B cell (primary cell): ENCODE measurements around the gene SNX24. TPM values are rescaled to one million over a fixed set of nuclear protein-coding genes. Genes with fewer than 3 reads are reported as not detected.

Source experiments
- ATAC-seq: fragments of 200-7000 bp; cut with Tn5 transposase; one replicate; pipeline ENCODE4 v1.10.0; 2021; ENCODE audit warnings: low read depth, mild to moderate bottlenecking, moderate number of reproducible peaks, moderate library complexity
- CTCF ChIA-PET: fragments of 350-600 bp; sonication (Branson Sonifier 250); formaldehyde crosslinking; loops from one replicate; lab custom pipeline; 2021; ENCODE audit warnings: antibody characterized with exemption, inconsistent platforms; lab: Charles Lee
- POLR2A ChIA-PET: fragments of 350-600 bp; sonication (Branson Sonifier 250); formaldehyde crosslinking; loops from one replicate; lab custom pipeline; 2021; ENCODE audit warnings: antibody characterized with exemption; lab: Charles Lee
- DNase-seq: peaks from one replicate; pipeline ENCODE4 v3.0.0; 2013
- H2AFZ ChIP-seq: 2 replicates; pipeline ENCODE4 v1.6.1; 2012; ENCODE audit warnings: mild to moderate bottlenecking, low read depth, low read length; ENCODE audit not compliant: insufficient read depth, poor library complexity, severe bottlenecking
- H3K27ac ChIP-seq, 2 donors: 1 replicate in 1 of 2; 2 replicates in 1 of 2; pipeline ENCODE4 v1.5.1; 2012 to 2013; ENCODE audit warnings: low read length in 2 of 2, mild to moderate bottlenecking in 2 of 2, moderate library complexity in 1 of 2
- H3K27me3 ChIP-seq, 4 experiments: fragments of 200-600 bp in 1 of 4; sonication (generic) in 1 of 4; replicated peaks in 1 of 4; 1 replicate in 2 of 4; 2 replicates in 2 of 4; pipeline versions ENCODE4 v1.6.1 to v1.7.0; 2013 to 2016; ENCODE audit warnings: low read length in 3 of 4, mild to moderate bottlenecking in 2 of 4, mixed read lengths in 1 of 4, moderate library complexity in 1 of 4; ENCODE audit not compliant: insufficient read depth in 4 of 4, control insufficient read depth in 3 of 4; ENCODE audit errors: control extremely low read depth in 1 of 4
- H3K36me3 ChIP-seq, 2 experiments: replicated peaks in 1 of 2; 1 replicate in 1 of 2; 2 replicates in 1 of 2; pipeline versions ENCODE4 v1.6.1 to v1.7.1; 2013; ENCODE audit warnings: low read length in 1 of 2; ENCODE audit not compliant: insufficient read depth in 2 of 2, control insufficient read depth in 1 of 2; ENCODE audit errors: control extremely low read depth in 1 of 2, extremely low read depth in 1 of 2
- H3K4me1 ChIP-seq, 2 donors: fragments of 200-600 bp in 1 of 2; sonication (generic) in 1 of 2; 1 replicate in 1 of 2; 2 replicates in 1 of 2; pipeline versions ENCODE4 v1.5.1 to v1.6.1; 2013 to 2017; ENCODE audit warnings: low read length in 2 of 2; ENCODE audit not compliant: control insufficient read depth in 2 of 2, insufficient read depth in 2 of 2
- H3K4me2 ChIP-seq: replicated peaks from 2 replicates; pipeline ENCODE3; 2012; ENCODE audit warnings: mild to moderate bottlenecking, low read depth, low read length; ENCODE audit not compliant: poor library complexity, severe bottlenecking
- H3K4me3 ChIP-seq, 5 experiments: fragments of 200-600 bp in 1 of 5; sonication (generic) in 1 of 5; 1 replicate in 3 of 5; 2 replicates in 2 of 5; pipeline versions ENCODE4 v1.5.1 to v1.7.0; 2011 to 2016; ENCODE audit warnings: low read length in 4 of 5, mild to moderate bottlenecking in 4 of 5, low read depth in 2 of 5, control low read depth in 1 of 5, moderate library complexity in 1 of 5; ENCODE audit not compliant: insufficient read depth in 1 of 5; ENCODE audit errors: control extremely low read depth in 1 of 5, extremely low read depth in 1 of 5
- H3K79me2 ChIP-seq: fragments of 200-600 bp; sonication (generic); one replicate; pipeline ENCODE4 v1.6.0; 2016; ENCODE audit warnings: low read length; ENCODE audit not compliant: control insufficient read depth, insufficient read depth
- H3K9ac ChIP-seq: fragments of 200-600 bp; sonication (generic); 2 replicates; pipeline ENCODE4 v1.6.1; 2017; ENCODE audit warnings: mild to moderate bottlenecking, low read length, moderate library complexity
- H3K9me3 ChIP-seq, 3 donors: one replicate each; pipeline versions ENCODE4 v1.6.1 to v1.7.1; 2013; ENCODE audit warnings: low read length in 2 of 3; ENCODE audit not compliant: control insufficient read depth in 2 of 3, insufficient read depth in 1 of 3; ENCODE audit errors: control extremely low read depth in 1 of 3
- H4K20me1 ChIP-seq: 2 replicates; pipeline ENCODE4 v1.6.0; 2012; ENCODE audit warnings: mild to moderate bottlenecking, low read length; ENCODE audit not compliant: insufficient read depth, control insufficient read depth, poor library complexity, severe bottlenecking
- H3K27ac Mint-ChIP-seq: one replicate; pipeline ENCODE4 v1.8.0; 2021; ENCODE audit warnings: mixed read lengths
- H3K27me3 Mint-ChIP-seq: one replicate; pipeline ENCODE4 v1.8.0; 2021; ENCODE audit warnings: mixed read lengths
- H3K4me1 Mint-ChIP-seq: one replicate; pipeline ENCODE4 v1.8.0; 2021; ENCODE audit warnings: mixed read lengths
- H3K4me3 Mint-ChIP-seq: one replicate; pipeline ENCODE4 v1.8.0; 2021; ENCODE audit warnings: mixed read lengths
- H3K9me3 Mint-ChIP-seq: one replicate; pipeline ENCODE4 v1.8.0; 2022; ENCODE audit warnings: mixed read lengths; ENCODE audit not compliant: insufficient read depth
- CTCF ChIP-seq: fragments of 200-600 bp; IDR thresholded peaks from one replicate; pipeline ENCODE4 v1.8.0; 2022; ENCODE audit warnings: antibody characterized with exemption, mild to moderate bottlenecking
- EZH2 ChIP-seq: IDR thresholded peaks from 2 replicates; pipeline ENCODE4 v1.6.1; 2012; ENCODE audit warnings: borderline replicate concordance, low read depth, mild to moderate bottlenecking, moderate library complexity, low read length; ENCODE audit not compliant: insufficient read depth, poor library complexity, severe bottlenecking
- WGBS: methylation state at CpG from one replicate; pipeline ENCODE4 v1.1.5; 2013; ENCODE audit warnings: missing lambda C conversion rate; ENCODE audit not compliant: insufficient coverage; 5-methylcytosine and 5-hydroxymethylcytosine counted together
- intact Hi-C: fragments of 100-400 bp; cut with micrococcal nuclease; formaldehyde crosslinking; loops from one replicate; pipeline ENCODE4 v1.10.0; 2022
- polyA plus RNA-seq: library from polyadenylated mRNA; depleted of rRNA; stranded (reverse); fragments of >200 nt; gene quantifications from 2 replicates; pipeline ENCODE4 v1.2.3, GENCODE V29; 2012
- total RNA-seq, 2 donors: library from RNA; stranded (reverse); fragments of 120-200 nt in 1 of 2; gene quantifications; 1 replicate in 1 of 2; 2 replicates in 1 of 2; pipeline versions ENCODE4 v1.2.3 to v1.2.4, GENCODE V29; 2013 to 2022

The SNX24 gene
- total and polyA plus RNA-seq, 2 donors (not counting 1 experiment from before 2014, with no cell fraction given) = 1.1 to 9.3 TPM

GRCh38 chr5:122858451-122858850 lies 13.0 kb downstream of the SNX24 start:
- Mint-ChIP-seq H3K27ac (no peak overlapping the region), H3K27me3 (no peaks in the 10 kb centered on the region), H3K4me3 (no peak overlapping the region), H3K9me3 (no peaks in the 10 kb centered on the region), H3K4me1 (no peaks in the 10 kb centered on the region)
- WGBS = no CpG with 5 or more reads among the region's 1 CpG
- ATAC-seq (no peak), DNase-seq (no peak)
- no peak for TF ChIP-seq CTCF
- TF ChIP-seq EZH2 = no peak
- H3K27me3 ChIP-seq = no peaks in the 10 kb centered on the region
- no peaks in the 10 kb centered on the region for H3K36me3 ChIP-seq
- ChIA-PET CTCF (no interaction called here), POLR2A (no interaction called here)
- no peak overlapping the region for H3K4me3 ChIP-seq
- no peaks in the 10 kb centered on the region for H4K20me1 ChIP-seq
- H2AFZ ChIP-seq = no peak overlapping the region
- no peaks in the 10 kb centered on the region for H3K9me3 ChIP-seq
- H3K27ac ChIP-seq = no peak overlapping the region
- H3K4me1 ChIP-seq = no peaks in the 10 kb centered on the region
- intact Hi-C loops = no loop called here
- H3K79me2 ChIP-seq = no peaks in the 10 kb centered on the region
- no peak overlapping the region for H3K9ac ChIP-seq
- no peak overlapping the region for H3K4me2 ChIP-seq

GRCh38 chr5:122863240-122863639 lies 17.8 kb downstream of the SNX24 start:
- Histone ChIP-seq H3K79me2 (no peaks in the 10 kb centered on the region), H3K4me2 (no peak overlapping the region), H3K4me3 (no peak overlapping the region), H3K9me3 (no peaks in the 10 kb centered on the region), H3K27me3 (no peaks in the 10 kb centered on the region), H3K9ac (no peak overlapping the region), H3K4me1 (no peaks in the 10 kb centered on the region), H3K27ac (no peak overlapping the region), H2AFZ (no peak overlapping the region), H3K36me3 (no peaks in the 10 kb centered on the region), H4K20me1 (no peaks in the 10 kb centered on the region)
- WGBS = 51% methylated on average over 2 of the region's 2 CpGs
- DNase-seq (no peak), ATAC-seq (no peak)
- CTCF ChIA-PET = no interaction called here
- Mint-ChIP-seq H3K4me1 (no peaks in the 10 kb centered on the region), H3K27ac (no peak overlapping the region), H3K9me3 (no peaks in the 10 kb centered on the region), H3K4me3 (no peak overlapping the region), H3K27me3 (no peaks in the 10 kb centered on the region)
- TF ChIP-seq CTCF (no peak), EZH2 (no peak)
- POLR2A ChIA-PET = no interaction called here
- intact Hi-C loops = no loop called here
